ENCODE results near the gene PTPRN2. TPM values are rescaled to one million over a fixed set of nuclear protein-coding genes. Genes with fewer than 3 reads are reported as not detected.

Gene PTPRN2
- total and polyA plus RNA-seq, 9 of the 15 experiments (the other 6 are each of a cell fraction or from before 2014, with no cell fraction given), result not detected

GRCh38 chr7:158321936-158322615, 265.5 kb downstream of the PTPRN2 start (continued):
- TF ChIP-seq, protein P1, sequence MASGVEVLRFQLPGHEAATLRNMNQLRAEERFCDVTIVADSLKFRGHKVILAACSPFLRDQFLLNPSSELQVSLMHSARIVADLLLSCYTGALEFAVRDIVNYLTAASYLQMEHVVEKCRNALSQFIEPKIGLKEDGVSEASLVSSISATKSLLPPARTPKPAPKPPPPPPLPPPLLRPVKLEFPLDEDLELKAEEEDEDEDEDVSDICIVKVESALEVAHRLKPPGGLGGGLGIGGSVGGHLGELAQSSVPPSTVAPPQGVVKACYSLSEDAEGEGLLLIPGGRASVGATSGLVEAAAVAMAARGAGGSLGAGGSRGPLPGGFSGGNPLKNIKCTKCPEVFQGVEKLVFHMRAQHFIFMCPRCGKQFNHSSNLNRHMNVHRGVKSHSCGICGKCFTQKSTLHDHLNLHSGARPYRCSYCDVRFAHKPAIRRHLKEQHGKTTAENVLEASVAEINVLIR (CRISPR knock-in tag; IDR thresholded peaks at IDR 0.05), result no peak
- no peak for TF ChIP-seq ZNF76 (CRISPR knock-in tag; IDR thresholded peaks at IDR 0.05; ENCODE audit: borderline replicate concordance)
- no peak for TF ChIP-seq TARDBP (IDR thresholded peaks at IDR 0.05)
- no peak for TF ChIP-seq ZNF583 (CRISPR knock-in tag; IDR thresholded peaks at IDR 0.05)
- TF ChIP-seq CBX5 (IDR thresholded peaks at IDR 0.05; ENCODE audit: borderline replicate concordance, low read depth), result no peak
- no peak for TF ChIP-seq SRSF1 (IDR thresholded peaks at IDR 0.05; ENCODE audit: low read depth, low read length)
- TF ChIP-seq RAD51 (IDR thresholded peaks at IDR 0.05; ENCODE audit: borderline replicate concordance, low read depth), result no peak

- no peaks in the 10 kb centered on the region for H3K79me2 ChIP-seq (ENCODE audit: control insufficient read depth, insufficient read depth, low read length)
- H3K4me3 ChIP-seq, result no peak overlapping the region
- no peaks in the 10 kb centered on the region for H3K9me1 ChIP-seq (ENCODE audit: control insufficient read depth, insufficient read depth, low read length)
- no peak for FAIRE-seq
- DNase-seq (ENCODE audit: extremely low read depth in 1 of 4, low spot score in 3 of 4), result no peak
- peaks cover 1% of the 10 kb centered on the region; the same call in 1 of the 2 replicates for H3K9me3 ChIP-seq (replicated peaks; ENCODE audit: control insufficient read depth, insufficient read depth, low read depth, low read length)
- H3K4me1 ChIP-seq (replicated peaks in 1 of 2; ENCODE audit: control insufficient read depth in 2 of 2, insufficient read depth in 2 of 2, low read length in 2 of 2), result peaks cover 0 to 5% of the 10 kb centered on the region in 2 experiments; a peak in 1 of 5 replicates
- BruUV-seq (replicated peaks), result no TSS peak
- no peaks in the 10 kb centered on the region for H3K36me3 ChIP-seq (ENCODE audit: control insufficient read depth, insufficient read depth, low read length)
- TF ChIP-seq YBX1 (IDR thresholded peaks at IDR 0.05), result no peak
- TF ChIP-seq, protein P2, sequence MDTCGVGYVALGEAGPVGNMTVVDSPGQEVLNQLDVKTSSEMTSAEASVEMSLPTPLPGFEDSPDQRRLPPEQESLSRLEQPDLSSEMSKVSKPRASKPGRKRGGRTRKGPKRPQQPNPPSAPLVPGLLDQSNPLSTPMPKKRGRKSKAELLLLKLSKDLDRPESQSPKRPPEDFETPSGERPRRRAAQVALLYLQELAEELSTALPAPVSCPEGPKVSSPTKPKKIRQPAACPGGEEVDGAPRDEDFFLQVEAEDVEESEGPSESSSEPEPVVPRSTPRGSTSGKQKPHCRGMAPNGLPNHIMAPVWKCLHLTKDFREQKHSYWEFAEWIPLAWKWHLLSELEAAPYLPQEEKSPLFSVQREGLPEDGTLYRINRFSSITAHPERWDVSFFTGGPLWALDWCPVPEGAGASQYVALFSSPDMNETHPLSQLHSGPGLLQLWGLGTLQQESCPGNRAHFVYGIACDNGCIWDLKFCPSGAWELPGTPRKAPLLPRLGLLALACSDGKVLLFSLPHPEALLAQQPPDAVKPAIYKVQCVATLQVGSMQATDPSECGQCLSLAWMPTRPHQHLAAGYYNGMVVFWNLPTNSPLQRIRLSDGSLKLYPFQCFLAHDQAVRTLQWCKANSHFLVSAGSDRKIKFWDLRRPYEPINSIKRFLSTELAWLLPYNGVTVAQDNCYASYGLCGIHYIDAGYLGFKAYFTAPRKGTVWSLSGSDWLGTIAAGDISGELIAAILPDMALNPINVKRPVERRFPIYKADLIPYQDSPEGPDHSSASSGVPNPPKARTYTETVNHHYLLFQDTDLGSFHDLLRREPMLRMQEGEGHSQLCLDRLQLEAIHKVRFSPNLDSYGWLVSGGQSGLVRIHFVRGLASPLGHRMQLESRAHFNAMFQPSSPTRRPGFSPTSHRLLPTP (IDR thresholded peaks at IDR 0.05; ENCODE audit: borderline replicate concordance, extremely low read depth, insufficient read length), result no peak
- no peak for TF ChIP-seq ZNF347 (CRISPR knock-in tag; IDR thresholded peaks at IDR 0.05; ENCODE audit: low read depth)
- intact Hi-C loops (cut with micrococcal nuclease), result no loop called here
- ATAC-seq, result no peak
- in situ Hi-C loops (cut with MboI), result no loop called here
- ChIA-PET POLR2A (no interaction called here), CTCF (ENCODE audit: low intra/inter-chr PET ratio) (no interaction called here)
- no peak overlapping the region for H2AFZ ChIP-seq (ENCODE audit: low read depth, low read length)
- H3K9ac ChIP-seq (ENCODE audit: insufficient read depth in 1 of 2, low read depth in 2 of 2, low read length in 2 of 2), result no peak overlapping the region
- WGBS (ENCODE audit: insufficient coverage, low coverage, missing lambda C conversion rate), result 3% methylated on average over 28 of the region's 28 CpGs
- H3K27me3 ChIP-seq (ENCODE audit: control insufficient read depth in 2 of 2, insufficient read depth in 2 of 2, low read length in 2 of 2), result peaks cover 11 to 53% of the 10 kb centered on the region in 2 experiments; a peak in 3 of 5 replicates
- H3K4me2 ChIP-seq (ENCODE audit: insufficient read depth, low read length), result no peak overlapping the region
- H3K27ac ChIP-seq (ENCODE audit: extremely low read depth, low read depth, low read length), result no peak overlapping the region
- H4K20me1 ChIP-seq (replicated peaks; ENCODE audit: control insufficient read depth, insufficient read depth, low read length), result no peaks in the 10 kb centered on the region
Measured at GRCh38 chr7:158321056-158321700, 266.4 kb downstream of the PTPRN2 start.
